PC-9 (cell line): ENCODE data around the gene NELL1.

ENCODE experiments used
- EZH2 ChIP-seq: fragments of 200-600 bp; sonication (generic); IDR thresholded peaks from 2 replicates; pipeline ENCODE4 v1.8.0; 2017; ENCODE audit warnings: antibody characterized with exemption, low read depth
- TF ChIP-seq, protein P1 (sequence below): fragments of 200-600 bp; sonication (generic); conservative IDR thresholded peaks from 2 replicates; pipeline ENCODE4 v1.6.1; 2017; ENCODE audit warnings: mixed run types, antibody characterized with exemption, mild to moderate bottlenecking, moderate library complexity

DNA sequence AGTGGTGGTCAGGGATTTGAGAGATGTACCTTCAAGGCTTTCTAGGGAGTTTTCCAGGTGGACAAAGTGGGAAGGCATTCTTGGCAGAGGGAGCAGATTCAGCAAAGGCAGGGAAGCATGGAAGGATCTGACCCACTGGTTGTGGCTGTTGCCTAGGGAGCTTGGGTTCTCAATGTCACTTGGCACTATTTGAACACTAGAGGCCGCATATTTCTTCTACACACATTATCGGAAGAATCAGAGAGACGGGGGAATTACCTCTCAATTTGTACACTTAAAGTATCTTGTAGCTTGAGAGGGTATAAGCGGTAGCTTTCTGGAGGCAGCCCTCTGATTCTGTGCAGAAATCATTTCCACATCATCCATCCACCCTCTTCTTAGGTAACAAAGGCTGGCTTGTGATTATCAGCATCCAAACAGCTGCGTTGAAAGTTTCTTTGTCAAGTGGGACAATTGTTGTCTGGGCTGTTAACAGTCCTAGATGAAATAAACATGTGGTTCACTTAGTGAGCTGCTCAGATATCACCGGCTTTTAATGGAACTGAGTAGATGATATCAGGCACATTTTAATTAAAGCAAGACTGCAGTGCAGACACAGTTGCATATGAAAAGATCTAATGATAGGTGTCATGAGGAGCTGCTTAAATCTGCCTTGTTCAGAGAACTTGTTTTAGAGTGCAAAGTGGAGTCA, 2.6 kb downstream of the NELL1 start:
- TF ChIP-seq, protein P1, sequence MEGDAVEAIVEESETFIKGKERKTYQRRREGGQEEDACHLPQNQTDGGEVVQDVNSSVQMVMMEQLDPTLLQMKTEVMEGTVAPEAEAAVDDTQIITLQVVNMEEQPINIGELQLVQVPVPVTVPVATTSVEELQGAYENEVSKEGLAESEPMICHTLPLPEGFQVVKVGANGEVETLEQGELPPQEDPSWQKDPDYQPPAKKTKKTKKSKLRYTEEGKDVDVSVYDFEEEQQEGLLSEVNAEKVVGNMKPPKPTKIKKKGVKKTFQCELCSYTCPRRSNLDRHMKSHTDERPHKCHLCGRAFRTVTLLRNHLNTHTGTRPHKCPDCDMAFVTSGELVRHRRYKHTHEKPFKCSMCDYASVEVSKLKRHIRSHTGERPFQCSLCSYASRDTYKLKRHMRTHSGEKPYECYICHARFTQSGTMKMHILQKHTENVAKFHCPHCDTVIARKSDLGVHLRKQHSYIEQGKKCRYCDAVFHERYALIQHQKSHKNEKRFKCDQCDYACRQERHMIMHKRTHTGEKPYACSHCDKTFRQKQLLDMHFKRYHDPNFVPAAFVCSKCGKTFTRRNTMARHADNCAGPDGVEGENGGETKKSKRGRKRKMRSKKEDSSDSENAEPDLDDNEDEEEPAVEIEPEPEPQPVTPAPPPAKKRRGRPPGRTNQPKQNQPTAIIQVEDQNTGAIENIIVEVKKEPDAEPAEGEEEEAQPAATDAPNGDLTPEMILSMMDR = no peak
- TF ChIP-seq EZH2 = no peak
